HG03565 (cell line): ENCODE data around the gene UBXN10.
"Not testable (repeated sequence)": the region's sequence is repeated elsewhere in the genome, so short reads cannot be mapped to it uniquely, and the experiment has no call there.

Experiments
- ATAC-seq: cut with Tn5 transposase; IDR thresholded peaks from one replicate; pipeline ENCODE4 v1.9.1; 2021; ENCODE audit warnings: mild to moderate bottlenecking, moderate library complexity; ENCODE audit not compliant: unreplicated experiment

UBXN10 gene

DNA sequence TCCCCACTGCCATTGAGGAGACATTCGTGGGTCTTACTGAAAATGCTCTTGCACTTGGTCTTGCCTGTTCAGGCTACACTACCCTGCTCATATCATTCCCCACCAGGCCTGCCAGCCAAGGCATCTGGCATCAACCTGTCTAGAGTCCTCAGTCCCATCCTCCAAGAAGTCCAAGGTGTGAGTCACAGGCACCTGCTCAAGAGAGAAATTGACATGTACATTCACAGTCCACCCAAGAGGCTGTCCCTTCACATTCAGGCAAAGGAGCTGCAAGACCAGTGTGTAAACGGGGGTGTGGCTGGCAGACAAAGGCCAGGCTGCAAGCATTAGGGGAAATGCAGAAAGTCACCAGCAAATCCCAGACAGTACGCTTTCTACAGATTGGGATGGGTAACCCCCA lies 13.5 kb downstream of the UBXN10 start:
- ATAC-seq = no peak

DNA sequence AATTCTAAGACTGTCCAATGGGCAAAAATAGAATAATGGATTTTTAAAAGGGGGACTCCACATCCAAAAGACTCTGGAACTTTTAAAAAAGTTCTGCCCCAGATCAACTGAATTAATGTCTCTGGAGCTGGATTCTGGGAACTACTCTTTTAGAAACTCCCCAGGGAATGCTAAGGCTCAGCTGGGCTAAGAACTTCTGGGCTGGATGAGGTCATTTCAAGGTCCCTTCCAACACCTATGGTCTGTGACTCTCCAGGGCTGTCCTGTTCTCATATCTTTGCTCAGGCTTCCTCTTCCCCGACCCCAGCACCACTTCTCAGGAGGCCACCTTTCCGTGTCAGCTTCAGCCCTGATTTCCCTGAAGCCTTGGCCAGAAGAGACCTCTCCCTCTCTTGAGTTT lies 13.9 kb downstream of the UBXN10 start:
- ATAC-seq = no peak

- ATAC-seq = no peak
Measured at GRCh38 chr1:20200966-20201365, 15.1 kb downstream of the UBXN10 start.

GRCh38 chr1:20202166-20202565 lies 16.3 kb downstream of the UBXN10 start:
- no peak for ATAC-seq

DNA sequence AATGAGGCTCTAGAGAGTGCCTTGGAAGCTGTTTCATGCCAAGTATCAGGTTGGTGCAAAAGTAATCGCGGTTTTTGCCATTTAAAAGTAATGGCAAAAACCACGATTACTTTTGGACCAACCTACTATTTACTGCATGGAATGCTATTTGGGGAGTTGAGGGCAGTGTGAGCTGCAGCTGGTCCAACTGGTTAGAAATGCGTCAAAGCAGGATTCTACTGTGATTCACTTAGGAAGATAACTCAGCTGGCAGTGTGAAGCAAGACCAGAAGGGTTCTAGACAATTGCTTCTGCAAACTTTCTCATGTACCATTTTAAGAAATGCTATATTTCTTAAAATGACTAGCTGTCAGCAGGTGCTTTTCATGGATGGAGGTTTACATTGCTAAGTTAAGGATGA lies 21.6 kb downstream of the UBXN10 start:
- no peak for ATAC-seq

DNA sequence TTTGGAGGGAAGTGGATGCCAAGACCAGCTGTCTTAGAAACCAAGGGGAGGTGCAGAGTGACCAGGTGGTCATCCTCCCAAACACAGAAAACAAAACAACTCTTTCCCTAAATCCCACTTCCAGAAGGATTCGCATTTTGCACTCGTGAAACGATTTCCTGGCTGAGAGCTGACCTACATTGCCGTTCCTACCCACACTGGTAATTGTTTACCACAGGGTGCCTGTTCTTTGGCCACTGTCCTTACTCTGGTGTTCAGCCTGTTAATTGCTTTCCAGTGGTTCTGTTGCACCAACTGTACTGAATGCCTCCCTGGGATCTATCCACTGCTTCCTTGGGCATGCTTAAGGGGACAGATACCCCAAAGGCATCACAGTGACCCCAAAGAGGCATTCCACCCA lies 23.6 kb downstream of the UBXN10 start:
- ATAC-seq = no peak

DNA sequence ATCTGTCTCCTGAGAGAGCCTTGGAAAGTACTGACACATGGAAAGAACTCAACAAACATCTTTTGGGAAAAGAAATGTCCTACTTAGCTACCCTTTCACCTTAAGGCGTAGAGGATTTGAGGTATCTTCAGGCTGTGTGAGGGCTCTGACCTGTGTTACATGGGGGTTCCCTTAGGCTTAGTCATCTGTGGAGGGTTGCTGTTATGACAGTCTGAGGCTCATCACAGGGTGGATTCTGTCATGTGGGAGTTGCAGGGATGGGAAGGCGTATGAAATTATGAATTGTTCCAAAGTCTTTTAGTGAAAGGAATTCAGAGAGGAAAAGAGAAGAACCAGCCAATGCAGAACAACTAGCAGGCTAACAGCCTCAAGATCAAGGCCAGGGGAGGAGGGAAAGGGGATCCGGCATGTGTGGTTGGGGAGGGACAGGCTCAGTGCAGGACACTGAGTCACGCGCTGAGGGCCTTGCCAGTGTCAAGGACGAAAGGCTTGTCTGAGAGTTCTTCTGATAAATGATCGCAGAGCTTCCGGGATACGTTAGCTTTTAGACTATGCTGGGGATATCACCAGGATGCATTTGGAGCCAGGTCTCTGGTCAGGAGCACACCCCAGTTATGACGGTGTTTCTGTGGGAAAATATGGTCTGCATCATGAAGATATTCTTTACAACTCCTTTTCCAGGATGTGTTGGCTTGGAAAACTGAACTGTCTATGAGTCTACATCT lies 25.0 kb downstream of the UBXN10 start:
- no peak for ATAC-seq

DNA sequence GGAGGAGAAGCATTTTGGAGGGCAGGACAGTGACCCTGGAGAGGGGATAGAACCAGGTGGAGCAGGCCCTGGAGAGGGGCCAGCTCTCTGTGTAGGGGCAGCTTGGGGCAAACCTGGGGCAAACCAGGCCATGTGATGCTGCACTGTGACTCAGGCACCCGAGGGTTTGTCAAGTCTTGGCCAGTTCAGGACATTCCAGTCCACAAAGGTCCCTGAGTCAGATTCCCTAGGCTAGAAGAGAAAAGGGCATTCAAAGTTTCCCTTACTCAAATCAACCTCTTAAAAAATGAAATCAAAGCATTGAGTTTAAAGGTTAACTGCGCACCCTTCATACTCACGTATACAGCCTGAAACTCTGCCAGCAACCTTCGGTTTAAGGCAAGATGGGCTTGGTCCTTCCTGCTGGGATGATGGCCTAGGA lies 25.6 kb downstream of the UBXN10 start:
- no peak for ATAC-seq

GRCh38 chr1:20212085-20212684 lies 26.3 kb downstream of the UBXN10 start:
- ATAC-seq = no peak

DNA sequence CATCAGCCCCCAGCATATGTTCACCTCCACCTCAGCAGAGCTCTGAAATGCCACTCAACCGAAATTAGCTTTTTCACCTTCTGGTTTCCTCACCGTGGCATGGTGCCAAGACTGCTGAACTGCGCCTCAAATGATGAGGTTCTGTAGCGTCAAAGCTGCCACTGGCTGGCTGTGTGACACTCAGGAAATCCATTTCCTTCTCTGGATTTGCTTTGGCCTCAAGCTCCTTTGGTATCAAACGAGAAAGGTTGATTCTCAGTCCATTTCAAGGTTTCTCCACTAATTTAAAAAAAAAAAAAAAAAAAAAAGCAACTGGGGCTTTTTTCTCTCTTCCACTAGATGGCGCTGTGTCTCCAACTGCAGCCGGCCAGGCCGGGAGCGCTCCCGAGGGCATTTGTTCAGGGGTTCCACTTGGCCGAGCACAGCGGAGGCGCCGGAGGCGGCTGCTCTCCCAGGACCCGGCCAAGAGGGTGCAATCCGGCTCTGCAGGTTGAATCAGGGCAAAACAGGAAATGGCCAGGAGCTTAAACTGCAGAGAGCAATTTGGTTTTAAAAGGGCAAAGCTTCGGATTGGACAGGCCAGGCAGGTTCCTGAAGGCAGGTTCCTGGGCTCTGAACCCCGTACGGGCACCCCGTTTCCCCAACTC lies 26.9 kb downstream of the UBXN10 start:
- ATAC-seq = no peak

DNA sequence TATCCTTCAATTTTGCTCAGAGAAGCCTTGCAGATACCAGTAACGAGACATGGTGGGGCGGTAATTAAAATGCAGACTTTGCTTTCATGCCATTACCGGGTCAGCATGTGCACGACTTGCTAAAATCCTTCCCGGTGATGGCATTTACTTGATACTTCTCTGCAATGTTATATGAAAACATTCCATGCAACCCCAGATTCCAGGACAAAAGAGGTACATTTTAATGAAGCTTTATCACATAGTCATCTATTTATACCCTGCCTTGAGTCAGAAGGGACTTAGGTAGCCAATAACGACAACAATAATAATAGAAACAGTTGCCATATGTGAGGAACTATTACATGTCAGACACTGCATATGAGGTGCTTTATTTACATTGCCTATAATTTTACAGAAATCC lies 29.8 kb downstream of the UBXN10 start:
- ATAC-seq = no peak

DNA sequence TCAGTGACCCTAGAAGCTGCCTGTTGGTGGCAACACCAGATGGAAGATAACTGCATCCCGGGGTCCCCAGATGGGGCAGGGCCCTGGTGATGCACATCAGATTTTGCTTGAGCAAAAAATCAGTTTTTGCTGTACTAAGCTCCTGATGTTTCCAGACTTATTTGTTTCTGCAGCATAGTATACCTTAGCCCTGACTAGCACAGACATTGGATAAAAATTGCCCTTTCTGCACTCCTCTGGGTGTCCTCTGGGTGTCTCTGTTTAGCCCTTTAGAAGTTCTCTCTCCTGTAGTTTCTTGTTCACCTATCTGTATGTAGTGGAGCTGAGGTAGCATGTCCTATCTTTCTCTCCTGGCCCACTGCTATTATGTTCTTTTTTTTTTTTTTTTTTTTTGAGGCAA lies 30.7 kb downstream of the UBXN10 start:
- ATAC-seq = no peak

- not testable (repeated sequence) for ATAC-seq
Measured at GRCh38 chr1:20219053-20219452, 33.2 kb downstream of the UBXN10 start.

- ATAC-seq = no peak
Measured at GRCh38 chr1:20220036-20220435, 34.1 kb downstream of the UBXN10 start.

DNA sequence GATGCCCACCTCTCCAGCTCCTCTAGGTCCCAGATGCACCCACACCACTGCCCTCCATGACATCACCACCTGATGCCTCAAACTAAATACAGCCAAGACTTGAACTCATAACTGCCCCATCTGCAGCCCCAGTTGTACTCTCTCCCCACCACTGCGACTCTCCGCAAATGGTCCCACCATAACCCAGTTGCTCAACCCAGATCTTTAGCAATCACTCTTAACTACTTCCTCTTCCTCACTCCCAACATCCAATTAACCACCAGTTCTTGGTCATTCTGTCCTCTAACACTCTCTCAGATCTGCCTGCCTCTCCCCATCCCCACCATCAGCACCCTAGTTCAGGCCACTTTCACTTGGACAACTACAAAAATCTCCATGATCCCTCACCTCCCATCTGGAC lies 37.2 kb downstream of the UBXN10 start:
- ATAC-seq = no peak

DNA sequence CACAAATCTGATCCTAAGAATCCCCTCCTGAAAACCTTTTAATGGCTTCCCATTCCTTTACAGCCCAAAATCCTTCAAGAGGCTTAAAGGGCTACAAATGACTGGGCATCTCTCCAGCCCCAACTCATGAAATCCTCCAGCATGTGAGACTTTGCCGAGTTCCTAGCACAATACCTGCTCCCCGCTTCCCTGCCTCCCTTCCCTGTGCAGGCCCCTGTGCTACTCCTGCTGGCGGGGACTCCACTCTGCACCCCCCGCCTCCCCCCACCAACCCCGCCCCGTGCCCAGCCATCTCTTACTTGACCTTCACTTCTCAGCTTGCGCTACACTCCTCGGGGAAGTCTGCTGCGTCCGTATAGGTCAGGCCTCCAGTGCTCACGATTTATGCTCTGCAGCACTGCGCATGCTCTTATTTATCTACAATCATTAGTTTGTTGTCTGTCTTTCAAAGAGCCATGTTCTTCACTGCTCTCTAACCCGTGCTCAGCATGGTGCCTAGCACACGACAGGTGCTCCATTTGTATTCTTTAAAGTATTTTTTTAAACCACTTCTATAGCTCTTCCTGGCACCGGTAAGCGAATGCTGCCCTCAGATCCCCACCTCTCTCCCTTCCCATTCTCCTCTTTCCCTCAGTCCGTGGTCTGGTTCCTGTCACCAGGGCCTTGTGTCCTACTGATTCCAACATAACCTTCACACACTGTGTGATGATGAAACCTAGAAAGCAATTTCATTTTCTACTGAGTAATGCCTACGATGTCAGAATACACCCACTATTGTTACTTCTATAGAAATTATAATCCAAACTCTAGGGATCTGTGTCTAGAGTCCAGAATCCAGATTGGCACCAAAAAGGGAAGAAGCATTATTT lies 37.9 kb downstream of the UBXN10 start:
- ATAC-seq = no peak

DNA sequence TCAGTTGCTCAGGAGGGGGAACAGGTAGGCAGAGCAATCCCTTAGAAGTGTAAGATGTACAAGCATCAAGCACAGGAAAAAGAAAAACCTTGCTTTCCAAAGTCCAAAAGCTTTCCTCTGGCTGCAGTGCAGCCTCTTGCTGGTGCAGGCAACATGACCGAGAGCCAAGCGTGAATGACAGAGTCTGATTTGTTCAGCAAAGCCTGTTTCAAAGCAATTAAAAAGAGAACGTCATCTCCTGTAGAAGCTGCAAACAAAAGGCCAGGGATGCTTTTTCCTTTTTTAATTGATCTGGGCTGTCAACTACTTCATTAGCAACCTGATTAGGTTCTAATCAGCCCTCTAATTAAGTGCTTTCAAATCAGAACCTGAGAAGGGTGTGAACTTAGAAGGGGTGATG lies 38.6 kb downstream of the UBXN10 start:
- ATAC-seq = no peak

DNA sequence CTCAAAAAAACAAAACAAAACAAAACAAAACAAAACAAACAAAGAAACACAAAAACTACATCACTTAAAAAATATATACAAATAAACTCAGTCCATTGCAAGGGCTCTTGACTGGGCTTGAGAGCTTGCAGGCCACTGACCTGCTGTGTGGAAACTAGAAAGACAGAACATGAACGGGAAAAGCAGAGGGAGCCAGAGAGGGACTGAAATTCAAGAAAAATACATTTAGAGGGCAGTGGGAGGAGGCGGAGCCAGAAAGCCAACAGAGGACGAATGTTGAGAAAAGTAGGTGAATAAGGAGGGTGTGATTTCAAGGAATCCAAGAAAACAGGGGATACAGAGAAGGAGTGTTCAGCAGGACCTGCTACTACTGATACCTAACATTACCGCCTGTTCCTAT lies 41.8 kb downstream of the UBXN10 start:
- no peak for ATAC-seq

- ATAC-seq = no peak
Measured at GRCh38 chr1:20228314-20228825, 42.5 kb downstream of the UBXN10 start.

DNA sequence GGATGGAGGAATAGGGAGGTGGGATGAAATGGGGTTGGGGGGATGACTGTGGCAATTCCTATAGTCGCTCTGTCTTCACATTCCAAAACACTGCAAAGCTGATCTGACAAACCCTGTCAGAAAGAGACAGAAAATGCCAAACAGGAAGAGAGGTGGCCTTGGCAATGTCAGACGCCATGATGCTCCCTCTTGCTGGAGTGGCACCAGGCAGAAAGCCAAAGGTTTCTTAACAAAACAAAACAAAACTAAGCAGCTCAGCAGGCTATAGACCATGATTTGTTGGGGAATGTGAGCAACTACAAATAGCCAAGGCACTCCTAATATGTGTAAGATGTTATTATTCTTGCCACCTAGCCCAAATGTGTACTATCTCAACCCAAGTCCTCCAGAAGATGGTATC lies 43.3 kb downstream of the UBXN10 start:
- ATAC-seq = no peak

GRCh38 chr1:20232564-20232963 lies 46.7 kb downstream of the UBXN10 start:
- not testable (repeated sequence) for ATAC-seq
